ENCODE data around the gene ATP2C2. TPM values are rescaled to one million over a fixed set of nuclear protein-coding genes. Genes with fewer than 3 reads are reported as not detected.

ATP2C2 gene
- total and polyA plus RNA-seq, 2 of the 8 experiments (the other 6 are each of a cell fraction or from before 2014, with no cell fraction given), result 1.2 to 2.8 TPM

- TF ChIP-seq TCF12 (IDR thresholded peaks at IDR 0.05; ENCODE audit: low read depth, low read length) (no peak), ZNF274 (IDR thresholded peaks at IDR 0.05; ENCODE audit: borderline replicate concordance, extremely low read depth, low read length) (no peak), SP4 (IDR thresholded peaks at IDR 0.05; ENCODE audit: low read length) (no peak), SP1 (IDR thresholded peaks at IDR 0.05; ENCODE audit: low read depth, low read length) (no peak), JUND (IDR thresholded peaks at IDR 0.05; ENCODE audit: low read length) (no peak), BRCA1 (IDR thresholded peaks at IDR 0.05; ENCODE audit: low read depth, low read length) (no peak)
- TF ChIP-seq, protein P1, sequence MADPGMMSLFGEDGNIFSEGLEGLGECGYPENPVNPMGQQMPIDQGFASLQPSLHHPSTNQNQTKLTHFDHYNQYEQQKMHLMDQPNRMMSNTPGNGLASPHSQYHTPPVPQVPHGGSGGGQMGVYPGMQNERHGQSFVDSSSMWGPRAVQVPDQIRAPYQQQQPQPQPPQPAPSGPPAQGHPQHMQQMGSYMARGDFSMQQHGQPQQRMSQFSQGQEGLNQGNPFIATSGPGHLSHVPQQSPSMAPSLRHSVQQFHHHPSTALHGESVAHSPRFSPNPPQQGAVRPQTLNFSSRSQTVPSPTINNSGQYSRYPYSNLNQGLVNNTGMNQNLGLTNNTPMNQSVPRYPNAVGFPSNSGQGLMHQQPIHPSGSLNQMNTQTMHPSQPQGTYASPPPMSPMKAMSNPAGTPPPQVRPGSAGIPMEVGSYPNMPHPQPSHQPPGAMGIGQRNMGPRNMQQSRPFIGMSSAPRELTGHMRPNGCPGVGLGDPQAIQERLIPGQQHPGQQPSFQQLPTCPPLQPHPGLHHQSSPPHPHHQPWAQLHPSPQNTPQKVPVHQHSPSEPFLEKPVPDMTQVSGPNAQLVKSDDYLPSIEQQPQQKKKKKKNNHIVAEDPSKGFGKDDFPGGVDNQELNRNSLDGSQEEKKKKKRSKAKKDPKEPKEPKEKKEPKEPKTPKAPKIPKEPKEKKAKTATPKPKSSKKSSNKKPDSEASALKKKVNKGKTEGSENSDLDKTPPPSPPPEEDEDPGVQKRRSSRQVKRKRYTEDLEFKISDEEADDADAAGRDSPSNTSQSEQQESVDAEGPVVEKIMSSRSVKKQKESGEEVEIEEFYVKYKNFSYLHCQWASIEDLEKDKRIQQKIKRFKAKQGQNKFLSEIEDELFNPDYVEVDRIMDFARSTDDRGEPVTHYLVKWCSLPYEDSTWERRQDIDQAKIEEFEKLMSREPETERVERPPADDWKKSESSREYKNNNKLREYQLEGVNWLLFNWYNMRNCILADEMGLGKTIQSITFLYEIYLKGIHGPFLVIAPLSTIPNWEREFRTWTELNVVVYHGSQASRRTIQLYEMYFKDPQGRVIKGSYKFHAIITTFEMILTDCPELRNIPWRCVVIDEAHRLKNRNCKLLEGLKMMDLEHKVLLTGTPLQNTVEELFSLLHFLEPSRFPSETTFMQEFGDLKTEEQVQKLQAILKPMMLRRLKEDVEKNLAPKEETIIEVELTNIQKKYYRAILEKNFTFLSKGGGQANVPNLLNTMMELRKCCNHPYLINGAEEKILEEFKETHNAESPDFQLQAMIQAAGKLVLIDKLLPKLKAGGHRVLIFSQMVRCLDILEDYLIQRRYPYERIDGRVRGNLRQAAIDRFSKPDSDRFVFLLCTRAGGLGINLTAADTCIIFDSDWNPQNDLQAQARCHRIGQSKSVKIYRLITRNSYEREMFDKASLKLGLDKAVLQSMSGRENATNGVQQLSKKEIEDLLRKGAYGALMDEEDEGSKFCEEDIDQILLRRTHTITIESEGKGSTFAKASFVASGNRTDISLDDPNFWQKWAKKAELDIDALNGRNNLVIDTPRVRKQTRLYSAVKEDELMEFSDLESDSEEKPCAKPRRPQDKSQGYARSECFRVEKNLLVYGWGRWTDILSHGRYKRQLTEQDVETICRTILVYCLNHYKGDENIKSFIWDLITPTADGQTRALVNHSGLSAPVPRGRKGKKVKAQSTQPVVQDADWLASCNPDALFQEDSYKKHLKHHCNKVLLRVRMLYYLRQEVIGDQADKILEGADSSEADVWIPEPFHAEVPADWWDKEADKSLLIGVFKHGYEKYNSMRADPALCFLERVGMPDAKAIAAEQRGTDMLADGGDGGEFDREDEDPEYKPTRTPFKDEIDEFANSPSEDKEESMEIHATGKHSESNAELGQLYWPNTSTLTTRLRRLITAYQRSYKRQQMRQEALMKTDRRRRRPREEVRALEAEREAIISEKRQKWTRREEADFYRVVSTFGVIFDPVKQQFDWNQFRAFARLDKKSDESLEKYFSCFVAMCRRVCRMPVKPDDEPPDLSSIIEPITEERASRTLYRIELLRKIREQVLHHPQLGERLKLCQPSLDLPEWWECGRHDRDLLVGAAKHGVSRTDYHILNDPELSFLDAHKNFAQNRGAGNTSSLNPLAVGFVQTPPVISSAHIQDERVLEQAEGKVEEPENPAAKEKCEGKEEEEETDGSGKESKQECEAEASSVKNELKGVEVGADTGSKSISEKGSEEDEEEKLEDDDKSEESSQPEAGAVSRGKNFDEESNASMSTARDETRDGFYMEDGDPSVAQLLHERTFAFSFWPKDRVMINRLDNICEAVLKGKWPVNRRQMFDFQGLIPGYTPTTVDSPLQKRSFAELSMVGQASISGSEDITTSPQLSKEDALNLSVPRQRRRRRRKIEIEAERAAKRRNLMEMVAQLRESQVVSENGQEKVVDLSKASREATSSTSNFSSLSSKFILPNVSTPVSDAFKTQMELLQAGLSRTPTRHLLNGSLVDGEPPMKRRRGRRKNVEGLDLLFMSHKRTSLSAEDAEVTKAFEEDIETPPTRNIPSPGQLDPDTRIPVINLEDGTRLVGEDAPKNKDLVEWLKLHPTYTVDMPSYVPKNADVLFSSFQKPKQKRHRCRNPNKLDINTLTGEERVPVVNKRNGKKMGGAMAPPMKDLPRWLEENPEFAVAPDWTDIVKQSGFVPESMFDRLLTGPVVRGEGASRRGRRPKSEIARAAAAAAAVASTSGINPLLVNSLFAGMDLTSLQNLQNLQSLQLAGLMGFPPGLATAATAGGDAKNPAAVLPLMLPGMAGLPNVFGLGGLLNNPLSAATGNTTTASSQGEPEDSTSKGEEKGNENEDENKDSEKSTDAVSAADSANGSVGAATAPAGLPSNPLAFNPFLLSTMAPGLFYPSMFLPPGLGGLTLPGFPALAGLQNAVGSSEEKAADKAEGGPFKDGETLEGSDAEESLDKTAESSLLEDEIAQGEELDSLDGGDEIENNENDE (IDR thresholded peaks at IDR 0.05; ENCODE audit: insufficient replicate concordance, low read length), result no peak
Measured at GRCh38 chr16:84499638-84500037, 131.3 kb downstream of the ATP2C2 start (continued).

Measured in H1 (cell line).